Spleen (tissue), 11 donors: ENCODE results near the gene STRBP. TPM values are rescaled to one million over a fixed set of nuclear protein-coding genes. Genes with fewer than 3 reads are reported as not detected.

Experiments used
- DNase-seq: peaks from one replicate; pipeline ENCODE4 v3.0.0-alpha.2; 2020
- H3K27ac ChIP-seq, 8 donors: fragments of 200-600 bp; sonication (generic) in 7 of 8; 1 replicate in 4 of 8; 2 replicates in 4 of 8; pipeline versions ENCODE4 v1.5.0 to v1.8.0; 2016 to 2021; ENCODE audit warnings: inconsistent platforms in 4 of 8, mild to moderate bottlenecking in 4 of 8, moderate library complexity in 1 of 8
- H3K27me3 ChIP-seq, 7 donors: fragments of 200-600 bp; sonication (generic) in 6 of 7; replicated peaks in 1 of 7; 1 replicate in 4 of 7; 2 replicates in 3 of 7; pipeline versions ENCODE4 v1.5.0 to v1.8.0; 2016 to 2021; ENCODE audit warnings: inconsistent platforms in 3 of 7, mild to moderate bottlenecking in 1 of 7
- H3K36me3 ChIP-seq, 6 donors: fragments of 200-600 bp; sonication (generic) in 5 of 6; 1 replicate in 4 of 6; 2 replicates in 2 of 6; pipeline versions ENCODE4 v1.5.0 to v1.8.0; 2016 to 2021; ENCODE audit warnings: inconsistent platforms in 2 of 6
- H3K4me1 ChIP-seq, 6 donors: fragments of 200-600 bp; sonication (generic) in 5 of 6; 1 replicate in 3 of 6; 2 replicates in 3 of 6; pipeline versions ENCODE4 v1.5.0 to v1.8.0; 2016 to 2021; ENCODE audit warnings: inconsistent platforms in 3 of 6
- H3K4me3 ChIP-seq, 8 donors: fragments of 200-600 bp; sonication (generic) in 7 of 8; 1 replicate in 4 of 8; 2 replicates in 4 of 8; pipeline versions ENCODE4 v1.5.0 to v1.8.0; 2016 to 2021; ENCODE audit warnings: inconsistent platforms in 4 of 8, mild to moderate bottlenecking in 4 of 8, moderate library complexity in 2 of 8
- H3K9me3 ChIP-seq, 8 donors: fragments of 200-600 bp; sonication (generic) in 7 of 8; 1 replicate in 4 of 8; 2 replicates in 4 of 8; pipeline versions ENCODE4 v1.5.0 to v1.8.0; 2016 to 2021; ENCODE audit warnings: inconsistent platforms in 4 of 8
- CTCF ChIP-seq, 11 experiments: fragments of 200-600 bp in 7 of 11; fragments of 450-650 bp in 4 of 11; sonication (generic) in 4 of 11; IDR thresholded peaks in 8 of 11; conservative IDR thresholded peaks in 3 of 11; 1 replicate in 7 of 11; 2 replicates in 4 of 11; pipeline versions ENCODE4 v1.4.0 to v1.8.0; 2016 to 2021; ENCODE audit warnings: antibody characterized with exemption in 11 of 11, inconsistent platforms in 4 of 11, mild to moderate bottlenecking in 1 of 11
- POLR2A ChIP-seq, 3 donors: fragments of 450-650 bp; IDR thresholded peaks; one replicate each; pipeline ENCODE4 v1.5.1; 2017; ENCODE audit warnings: antibody characterized with exemption in 3 of 3, mild to moderate bottlenecking in 1 of 3
- POLR2AphosphoS5 ChIP-seq, 3 donors: sonication (generic); formaldehyde crosslinking; IDR thresholded peaks; one replicate each; pipeline ENCODE4 v1.5.1; 2017; ENCODE audit warnings: antibody characterized with exemption in 3 of 3
- WGBS, 5 donors: extraction: QIAGEN DNeasy Blood & Tissue Kit in 3 of 5; methylation state at CpG; one replicate each; pipeline versions ENCODE4 v1.1.5 to v1.1.7; 2013 to 2018; 5-methylcytosine and 5-hydroxymethylcytosine counted together
- intact Hi-C: fragments of 100-400 bp; cut with DNase I; formaldehyde crosslinking; loops from one replicate; pipeline ENCODE4 v1.15.0; 2023; ENCODE audit warnings: low total_unique reads
- polyA plus RNA-seq, 3 donors: library from polyadenylated mRNA; stranded (reverse); fragments of 200-250 nt; gene quantifications; one replicate each; pipeline ENCODE4 v1.2.1, GENCODE V29; 2013
- total RNA-seq, 7 donors: library from RNA; depleted of rRNA in 3 of 7; stranded (reverse); fragments of >200 nt in 3 of 7; fragmentation: NEBNext Ultra II Directional in 4 of 7; extraction: Animal tissue kit (Norgen Biotek cat#: 25700) in 4 of 7; gene quantifications; one replicate each; pipeline versions ENCODE4 v1.1.0 to v1.2.1, GENCODE V29; 2016 to 2021
- donor health status: healthy with polysubstance abuse.
- donor health status: DM: no; HTN: no; CAD: no; lungs with moderate emphysema.
- donor health status: DM: no; HTN: no; CAD: no.
- donor health status: Bipolar disorder and iron deficiency.
- donor health status: healthy.
- donor health status: DM: no; HTN: no; CAD: no.
- donor health status: DM: yes; HTN: yes; CAD: no.

Gene STRBP
- total and polyA plus RNA-seq, 10 donors = 23.8 to 57.1 (median 36.7) TPM

DNA sequence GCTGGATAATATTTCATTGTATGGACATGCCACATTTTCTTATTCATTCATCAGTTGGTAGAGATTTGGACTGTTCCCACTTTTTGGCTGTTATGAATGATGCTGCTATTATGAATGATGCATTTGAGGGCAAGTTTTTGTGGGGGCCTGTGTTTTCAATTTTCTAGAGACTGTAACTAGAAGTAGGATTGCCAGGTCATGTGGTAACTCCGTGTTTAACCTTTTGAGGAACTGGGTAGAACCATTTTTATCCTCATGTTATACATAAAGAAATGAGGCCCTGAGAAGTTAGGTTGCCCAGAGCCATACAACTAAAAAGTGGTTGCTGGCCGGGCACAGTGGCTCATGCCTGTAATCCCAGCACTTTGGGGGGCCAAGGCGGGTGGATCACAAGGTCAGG, 22.4 kb upstream of the STRBP start:
- Histone ChIP-seq H3K4me3 (no peak overlapping the region), H3K4me1 (no peaks in the 10 kb centered on the region), H3K27me3 (peaks cover 0 to 14% (median 0%) of the 10 kb centered on the region in 7 donors), H3K36me3 (no peaks in the 10 kb centered on the region), H3K27ac (no peak overlapping the region), H3K9me3 (no peaks in the 10 kb centered on the region)
- TF ChIP-seq CTCF (IDR thresholded peaks at IDR 0.05 in 8 of 11, conservative IDR thresholded peaks at IDR 0.05 in 3 of 11) (no peak), POLR2A (IDR thresholded peaks at IDR 0.05) (no peak), POLR2AphosphoS5 (IDR thresholded peaks at IDR 0.05) (no peak)
- DNase-seq = no peak
- WGBS, 5 donors = 53 to 79% (median 76%) methylated on average over 3 of the region's 3 CpGs
- intact Hi-C loops = no loop called here

DNA sequence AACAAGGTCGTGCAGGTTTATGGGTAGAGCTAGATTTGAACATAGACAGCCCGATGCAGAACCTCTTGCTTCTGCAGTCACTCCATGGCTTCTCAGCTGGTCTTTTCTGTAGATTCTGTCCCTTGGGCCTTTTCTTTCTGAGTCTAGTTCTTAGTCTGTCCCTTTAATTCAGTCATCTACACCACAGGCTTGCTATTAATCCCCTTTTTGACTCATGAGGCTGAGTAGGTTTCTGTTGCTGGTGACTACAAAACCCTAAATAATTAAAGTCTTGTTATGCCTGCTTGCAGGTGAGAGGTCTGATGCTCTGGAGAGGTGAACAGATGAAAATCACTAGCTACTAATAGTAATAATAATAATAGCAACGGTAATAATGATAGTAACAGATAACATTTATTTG, 19.3 kb upstream of the STRBP start:
- H3K9me3 ChIP-seq = no peaks in the 10 kb centered on the region
- intact Hi-C loops = no loop called here
- H3K27me3 ChIP-seq = peaks cover 0 to 14% (median 0%) of the 10 kb centered on the region in 7 donors
- H3K4me1 ChIP-seq = no peaks in the 10 kb centered on the region
- no peaks in the 10 kb centered on the region for H3K36me3 ChIP-seq
- TF ChIP-seq POLR2A (IDR thresholded peaks at IDR 0.05) (no peak), CTCF (IDR thresholded peaks at IDR 0.05 in 8 of 11, conservative IDR thresholded peaks at IDR 0.05 in 3 of 11) (no peak), POLR2AphosphoS5 (IDR thresholded peaks at IDR 0.05) (no peak)
- DNase-seq = no peak
- WGBS, 5 donors = 77 to 85% (median 79%) methylated on average over 3 of the region's 3 CpGs
- H3K4me3 ChIP-seq = no peak overlapping the region
- no peak overlapping the region for H3K27ac ChIP-seq

DNA sequence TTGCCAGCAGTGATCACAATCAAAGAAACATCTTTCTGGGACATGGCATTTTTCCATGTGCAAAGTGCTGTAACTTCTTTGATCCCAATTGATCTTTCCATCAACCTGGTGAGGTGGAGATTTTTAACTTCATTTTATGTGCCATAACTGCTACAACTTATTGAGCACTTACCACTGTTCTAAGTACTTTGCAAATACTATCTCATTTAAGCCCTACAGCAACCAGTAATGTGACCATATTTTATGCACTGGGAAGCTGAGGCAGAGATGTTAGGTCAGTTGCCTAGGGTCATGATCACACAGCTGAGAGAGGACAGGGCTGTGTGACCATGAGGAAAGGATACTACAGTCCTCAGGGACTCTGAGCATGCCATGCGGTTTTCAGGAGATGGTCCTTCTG, 17.9 kb upstream of the STRBP start:
- no peak overlapping the region for H3K4me3 ChIP-seq
- WGBS, 5 donors = 69 to 85% (median 81%) methylated on average over 1 of the region's 1 CpG
- no peak for TF ChIP-seq POLR2A (IDR thresholded peaks at IDR 0.05)
- no peaks in the 10 kb centered on the region for H3K36me3 ChIP-seq
- peaks cover 0 to 4% (median 0%) of the 10 kb centered on the region in 7 donors for H3K27me3 ChIP-seq
- no peak overlapping the region for H3K27ac ChIP-seq
- DNase-seq = no peak
- intact Hi-C loops = no loop called here
- no peaks in the 10 kb centered on the region for H3K4me1 ChIP-seq
- H3K9me3 ChIP-seq = no peaks in the 10 kb centered on the region

GRCh38 chr9:123284656-123285055, 16.3 kb upstream of the STRBP start:
- WGBS, 5 donors = 65 to 84% (median 82%) methylated on average over 7 of the region's 7 CpGs
- intact Hi-C loops = no loop called here
- Histone ChIP-seq H3K27ac (no peak overlapping the region), H3K27me3 (no peaks in the 10 kb centered on the region), H3K9me3 (peaks cover 0 to under 1% (median 0%) of the 10 kb centered on the region in 8 donors), H3K36me3 (no peaks in the 10 kb centered on the region), H3K4me1 (no peaks in the 10 kb centered on the region), H3K4me3 (no peak overlapping the region)
- no peak for TF ChIP-seq POLR2AphosphoS5 (IDR thresholded peaks at IDR 0.05)
- no peak for TF ChIP-seq POLR2A (IDR thresholded peaks at IDR 0.05)
- TF ChIP-seq CTCF (IDR thresholded peaks at IDR 0.05 in 8 of 11, conservative IDR thresholded peaks at IDR 0.05 in 3 of 11) = no peak
- no peak for DNase-seq

DNA sequence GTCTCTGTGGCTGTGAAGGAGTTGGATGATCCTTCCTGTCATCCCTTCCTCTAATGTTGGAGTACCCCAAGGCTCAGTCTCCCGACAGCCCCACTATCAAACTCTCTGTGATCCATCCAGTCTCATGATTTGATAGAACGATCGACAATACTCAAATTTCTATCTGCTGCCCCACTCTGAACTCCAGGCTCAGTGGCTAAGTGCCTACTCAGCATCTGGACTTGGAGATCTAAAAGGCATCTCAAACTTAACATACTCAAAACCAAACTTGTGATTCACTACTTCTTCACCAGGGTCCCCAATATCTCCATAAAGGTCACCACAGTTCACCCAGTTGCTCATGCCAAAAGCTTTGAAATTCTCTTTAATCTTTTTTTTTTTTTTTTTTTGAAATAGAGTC, 15.1 kb upstream of the STRBP start:
- H3K4me1 ChIP-seq = no peaks in the 10 kb centered on the region
- 89 to 95% (median 92%) methylated on average over 3 of the region's 3 CpGs for WGBS, 5 donors
- peaks cover 0 to 13% (median 9%) of the 10 kb centered on the region in 8 donors for H3K9me3 ChIP-seq
- H3K27me3 ChIP-seq = no peaks in the 10 kb centered on the region
- no peak for DNase-seq
- H3K36me3 ChIP-seq = no peaks in the 10 kb centered on the region
- intact Hi-C loops = no loop called here
- H3K4me3 ChIP-seq = no peak overlapping the region
- no peak overlapping the region for H3K27ac ChIP-seq
- no peak for TF ChIP-seq CTCF (IDR thresholded peaks at IDR 0.05 in 8 of 11, conservative IDR thresholded peaks at IDR 0.05 in 3 of 11)
- no peak for TF ChIP-seq POLR2AphosphoS5 (IDR thresholded peaks at IDR 0.05)
- no peak for TF ChIP-seq POLR2A (IDR thresholded peaks at IDR 0.05)
